Sigmoid colon (tissue), 7 donors: Measurements from ENCODE around the gene SEC24C. TPM values are rescaled to one million over a fixed set of nuclear protein-coding genes. Genes with fewer than 3 reads are reported as not detected.

Source experiments
- DNase-seq: peaks from one replicate; pipeline ENCODE4 v3.0.0-alpha.2; 2019
- H3K27ac ChIP-seq, 4 donors: fragments of 200-600 bp; sonication (generic); one replicate each; pipeline ENCODE4 v1.5.1; 2016 to 2019; ENCODE audit warnings: mild to moderate bottlenecking in 1 of 4
- H3K27me3 ChIP-seq, 3 donors: fragments of 200-600 bp; sonication (generic); one replicate each; pipeline ENCODE4 v1.5.1; 2019; ENCODE audit warnings: mild to moderate bottlenecking in 1 of 3
- H3K36me3 ChIP-seq, 4 donors: fragments of 200-600 bp; sonication (generic); one replicate each; pipeline ENCODE4 v1.5.1; 2016 to 2019
- H3K4me1 ChIP-seq, 4 donors: fragments of 200-600 bp; sonication (generic); one replicate each; pipeline ENCODE4 v1.5.1; 2017 to 2019
- H3K4me3 ChIP-seq, 4 donors: fragments of 200-600 bp; sonication (generic); one replicate each; pipeline ENCODE4 v1.5.1; 2017 to 2019; ENCODE audit warnings: mild to moderate bottlenecking in 2 of 4, moderate library complexity in 1 of 4
- H3K9me3 ChIP-seq, 4 donors: fragments of 200-600 bp in 3 of 4; sonication (generic) in 3 of 4; one replicate each; pipeline versions ENCODE4 v1.5.1 to v1.6.1; 2013 to 2019
- CTCF ChIP-seq, 4 experiments: fragments of 450-650 bp in 3 of 4; fragments of 200-600 bp in 1 of 4; IDR thresholded peaks; one replicate each; pipeline ENCODE4 v1.5.1; 2016 to 2019; ENCODE audit warnings: antibody characterized with exemption in 4 of 4, mild to moderate bottlenecking in 3 of 4, moderate library complexity in 2 of 4
- EP300 ChIP-seq, 4 donors: sonication (generic); formaldehyde crosslinking; IDR thresholded peaks; one replicate each; pipeline ENCODE4 v1.6.1; 2017; ENCODE audit warnings: antibody characterized with exemption in 4 of 4
- POLR2A ChIP-seq, 2 donors: fragments of 450-650 bp; IDR thresholded peaks; one replicate each; pipeline ENCODE4 v1.6.1; 2016; ENCODE audit warnings: antibody characterized with exemption in 2 of 2, mild to moderate bottlenecking in 2 of 2, moderate library complexity in 2 of 2
- POLR2AphosphoS5 ChIP-seq, 4 donors: sonication (generic); formaldehyde crosslinking; IDR thresholded peaks; one replicate each; pipeline ENCODE4 v1.6.1; 2017; ENCODE audit warnings: antibody characterized with exemption in 4 of 4
- WGBS, 2 donors: extraction: QIAGEN DNeasy Blood & Tissue Kit; methylation state at CpG; one replicate each; pipeline ENCODE4 v1.1.7; 2013; 5-methylcytosine and 5-hydroxymethylcytosine counted together
- intact Hi-C: fragments of 100-400 bp; cut with DNase I; formaldehyde crosslinking; loops from one replicate; pipeline ENCODE4 v1.15.1; 2023
- polyA plus RNA-seq, 3 donors: library from polyadenylated mRNA; stranded (reverse); fragments of 200-250 nt; gene quantifications; one replicate each; pipeline ENCODE4 v1.2.3, GENCODE V29; 2013
- total RNA-seq, 4 donors: library from RNA; depleted of rRNA; stranded (reverse); fragments of >200 nt; gene quantifications; one replicate each; pipeline ENCODE4 v1.1.0, GENCODE V29; 2016
- donor health status: healthy with polysubstance abuse.
- donor health status: Bipolar disorder and iron deficiency.
- donor health status: healthy.

Gene SEC24C
- total and polyA plus RNA-seq, 7 donors: 25.2 to 52.3 (median 37.5) TPM

GRCh38 chr10:73814896-73815718 is 70.9 kb downstream of the SEC24C start:
- WGBS, 2 donors: 83 to 86% methylated on average over 22 of the region's 22 CpGs
- Histone ChIP-seq H3K27me3 (no peaks in the 10 kb centered on the region), H3K27ac (peak overlapping the region in 3 of 4 donors; percentile 8 to 53 (median 50)), H3K9me3 (no peaks in the 10 kb centered on the region), H3K36me3 (peaks cover 15 to 76% (median 44%) of the 10 kb centered on the region in 4 donors), H3K4me1 (peaks cover 0 to 36% (median 23%) of the 10 kb centered on the region in 4 donors), H3K4me3 (no peak overlapping the region)
- no peak for TF ChIP-seq POLR2A (IDR thresholded peaks at IDR 0.05)
- TF ChIP-seq POLR2AphosphoS5 (IDR thresholded peaks at IDR 0.05): no peak
- TF ChIP-seq CTCF (IDR thresholded peaks at IDR 0.05): no peak
- TF ChIP-seq EP300 (IDR thresholded peaks at IDR 0.05): no peak
- intact Hi-C loops: no loop called here
- no peak for DNase-seq

GRCh38 chr10:73815719-73816030 is 71.5 kb downstream of the SEC24C start:
- Histone ChIP-seq H3K4me1 (peaks cover 0 to 30% (median 18%) of the 10 kb centered on the region in 4 donors), H3K36me3 (peaks cover 15 to 78% (median 44%) of the 10 kb centered on the region in 4 donors), H3K4me3 (no peak overlapping the region), H3K27ac (peak overlapping the region in 3 of 4 donors; percentile 8 to 53 (median 50)), H3K9me3 (no peaks in the 10 kb centered on the region), H3K27me3 (no peaks in the 10 kb centered on the region)
- no peak for DNase-seq
- intact Hi-C loops: no loop called here
- TF ChIP-seq CTCF (IDR thresholded peaks at IDR 0.05) (no peak), POLR2AphosphoS5 (IDR thresholded peaks at IDR 0.05) (no peak), EP300 (IDR thresholded peaks at IDR 0.05) (no peak), POLR2A (IDR thresholded peaks at IDR 0.05) (no peak)

GRCh38 chr10:73816917-73817729 is 73.0 kb downstream of the SEC24C start:
- Histone ChIP-seq H3K27me3 (no peaks in the 10 kb centered on the region), H3K36me3 (peaks cover 26 to 93% (median 53%) of the 10 kb centered on the region in 4 donors)
- 91 to 93% methylated on average over 10 of the region's 10 CpGs for WGBS, 2 donors

GRCh38 chr10:73817826-73818225 is 73.7 kb downstream of the SEC24C start:
- intact Hi-C loops: no loop called here
- Histone ChIP-seq H3K4me1 (peaks cover 0 to 29% (median 12%) of the 10 kb centered on the region in 4 donors), H3K36me3 (peaks cover 29 to 96% (median 59%) of the 10 kb centered on the region in 4 donors), H3K27ac (peak overlapping the region; percentile 30 to 61 (median 50)), H3K9me3 (no peaks in the 10 kb centered on the region), H3K27me3 (no peaks in the 10 kb centered on the region), H3K4me3 (no peak overlapping the region)
- no peak for DNase-seq
- WGBS, 2 donors: 92 to 96% methylated on average over 5 of the region's 5 CpGs
- TF ChIP-seq POLR2AphosphoS5 (IDR thresholded peaks at IDR 0.05) (no peak), POLR2A (IDR thresholded peaks at IDR 0.05) (no peak), EP300 (IDR thresholded peaks at IDR 0.05) (no peak), CTCF (IDR thresholded peaks at IDR 0.05) (no peak)

More at GRCh38 chr10:73816917-73817729, 73.0 kb downstream of the SEC24C start:
- intact Hi-C loops: no loop called here
- peak in 1 of 4 donors; percentile 17 for TF ChIP-seq POLR2AphosphoS5 (IDR thresholded peaks at IDR 0.05)
- TF ChIP-seq EP300 (IDR thresholded peaks at IDR 0.05): no peak
- TF ChIP-seq CTCF (IDR thresholded peaks at IDR 0.05): no peak
- no peaks in the 10 kb centered on the region for H3K9me3 ChIP-seq
- peak overlapping the region; percentile 30 to 61 (median 50) for H3K27ac ChIP-seq
- H3K4me1 ChIP-seq: peaks cover 0 to 29% (median 15%) of the 10 kb centered on the region in 4 donors
- DNase-seq: no peak
- no peak overlapping the region for H3K4me3 ChIP-seq
